ENCODE results near the gene OR10W1. TPM values are rescaled to one million over a fixed set of nuclear protein-coding genes. Genes with fewer than 3 reads are reported as not detected.

OR10W1 gene
- total and polyA plus RNA-seq, 8 donors, result not detected

GRCh38 chr11:58286249-58286648 is 18.2 kb upstream of the OR10W1 start:
- Histone ChIP-seq H3K36me3 (no peaks in the 10 kb centered on the region), H3K27me3 (no peaks in the 10 kb centered on the region), H3K9me3 (peaks cover 0 to 12% (median 0%) of the 10 kb centered on the region in 4 donors), H3K27ac (no peak overlapping the region), H3K4me3 (no peak overlapping the region), H3K4me1 (no peaks in the 10 kb centered on the region)
- 2 to 17% (median 8%) methylated on average over 1 of the region's 1 CpG for WGBS, 5 donors
- intact Hi-C loops (cut with DNase I; ENCODE audit: low total_unique reads), result no loop called here
- no peak for TF ChIP-seq POLR2AphosphoS5 (IDR thresholded peaks at IDR 0.05)
- no peak for TF ChIP-seq POLR2A (IDR thresholded peaks at IDR 0.05)
- peak in 2 of 7 experiments; percentile 24 to 38 for TF ChIP-seq CTCF (IDR thresholded peaks at IDR 0.05)
- TF ChIP-seq EP300 (IDR thresholded peaks at IDR 0.05), result no peak
- peak in 1 of 2 donors; percentile 34 for DNase-seq

- TF ChIP-seq CTCF (IDR thresholded peaks at IDR 0.05) (no peak), POLR2AphosphoS5 (IDR thresholded peaks at IDR 0.05) (no peak), POLR2A (IDR thresholded peaks at IDR 0.05) (no peak), EP300 (IDR thresholded peaks at IDR 0.05) (no peak)
- Histone ChIP-seq H3K9me3 (peaks cover 0 to 12% (median 0%) of the 10 kb centered on the region in 4 donors), H3K27me3 (no peaks in the 10 kb centered on the region), H3K36me3 (no peaks in the 10 kb centered on the region), H3K27ac (no peak overlapping the region), H3K4me1 (no peaks in the 10 kb centered on the region), H3K4me3 (no peak overlapping the region)
- 39 to 69% (median 52%) methylated on average over 5 of the region's 5 CpGs for WGBS, 5 donors
- intact Hi-C loops (cut with DNase I; ENCODE audit: low total_unique reads), result no loop called here
- DNase-seq, result no peak
These were observed 17.5 kb upstream of the OR10W1 start for GRCh38 chr11:58285483-58286040.

GRCh38 chr11:58276151-58276550 is 8.1 kb upstream of the OR10W1 start:
- intact Hi-C loops (cut with DNase I; ENCODE audit: low total_unique reads), result no loop called here
- WGBS, 5 donors, result 26 to 44% (median 35%) methylated on average over 1 of the region's 1 CpG
- H3K4me3 ChIP-seq, result no peak overlapping the region
- no peaks in the 10 kb centered on the region for H3K36me3 ChIP-seq
- no peaks in the 10 kb centered on the region for H3K27me3 ChIP-seq
- DNase-seq, result no peak
- H3K4me1 ChIP-seq, result no peaks in the 10 kb centered on the region
- no peak overlapping the region for H3K27ac ChIP-seq
- no peak for TF ChIP-seq POLR2A (IDR thresholded peaks at IDR 0.05)
- no peak for TF ChIP-seq CTCF (IDR thresholded peaks at IDR 0.05)
- TF ChIP-seq POLR2AphosphoS5 (IDR thresholded peaks at IDR 0.05), result no peak
- TF ChIP-seq EP300 (IDR thresholded peaks at IDR 0.05), result no peak
- peaks cover 0 to 9% (median 2%) of the 10 kb centered on the region in 4 donors for H3K9me3 ChIP-seq

- peaks cover 0 to 9% (median 2%) of the 10 kb centered on the region in 4 donors for H3K9me3 ChIP-seq
- no peaks in the 10 kb centered on the region for H3K36me3 ChIP-seq
- no peak for DNase-seq
- no peak overlapping the region for H3K4me3 ChIP-seq
- no peak overlapping the region for H3K27ac ChIP-seq
- 59 to 84% (median 73%) methylated on average over 2 of the region's 2 CpGs for whole genome bisulfite sequencing, 5 donors
- H3K4me1 ChIP-seq, result no peaks in the 10 kb centered on the region
- H3K27me3 ChIP-seq, result no peaks in the 10 kb centered on the region
- intact Hi-C loops (cut with DNase I; ENCODE audit: low total_unique reads), result no loop called here
- TF ChIP-seq CTCF (IDR thresholded peaks at IDR 0.05) (no peak), POLR2AphosphoS5 (IDR thresholded peaks at IDR 0.05) (no peak), EP300 (IDR thresholded peaks at IDR 0.05) (no peak), POLR2A (IDR thresholded peaks at IDR 0.05) (no peak)
These were observed 6.9 kb upstream of the OR10W1 start for GRCh38 chr11:58275002-58275401.

All from stomach (tissue), 9 donors.